HCT116 (cell line): ENCODE data around the gene SIVA1. TPM values are rescaled to one million over a fixed set of nuclear protein-coding genes. Genes with fewer than 3 reads are reported as not detected.

Source experiments
- ATAC-seq: fragments of 200-7000 bp; cut with Tn5 transposase; 2 replicates; pipeline ENCODE4 v1.9.1; 2020; ENCODE audit warnings: mild to moderate bottlenecking, moderate library complexity
- BruUV-seq: library from RNA; stranded (reverse); fragments of 400-500 nt; replicated peaks from 2 replicates; lab custom pipeline; 2021; lab: Mats Ljungman, UMichigan
- CTCF ChIA-PET: fragments of 300-600 bp; sonication (Branson Sonifier 250); formaldehyde crosslinking; loops from one replicate; lab custom pipeline; 2021; ENCODE audit warnings: antibody characterized with exemption; lab: Charles Lee
- POLR2A ChIA-PET: fragments of 300-600, 350-600 bp; sonication (Branson Sonifier 250); formaldehyde crosslinking; loops from one replicate; lab custom pipeline; 2021; ENCODE audit warnings: antibody characterized with exemption; lab: Charles Lee
- RAD21 ChIA-PET, 2 experiments: fragments of 300-600 bp; sonication (Branson Sonifier 250); formaldehyde crosslinking; loops; one replicate each; lab custom pipeline; 2023; ENCODE audit warnings: low total read pairs in 2 of 2; ENCODE audit not compliant: uncharacterized antibody in 2 of 2, unreplicated experiment in 2 of 2, low non-redundant PET in 1 of 2; lab: Charles Lee
- DNase-seq: peaks from one replicate; pipeline ENCODE4 v3.0.0-alpha.2; 2010; ENCODE audit warnings: low read depth, low spot score
- H2AFZ ChIP-seq: fragments of 200-600 bp; shearing (Covaris generic), sonication (generic); 2 replicates; pipeline ENCODE4 v1.6.1; 2017; ENCODE audit warnings: low read depth, mixed run types, mixed read lengths, antibody characterized with exemption, low read length; ENCODE audit not compliant: poor library complexity, severe bottlenecking
- H3K27ac ChIP-seq: 2 replicates; pipeline ENCODE4 v1.5.1; 2012; ENCODE audit warnings: low read depth, low read length
- H3K27me3 ChIP-seq: fragments of 200-600 bp; sonication (generic); 2 replicates; pipeline ENCODE4 v1.6.1; 2016; ENCODE audit warnings: mixed run types, low read length, mixed read lengths; ENCODE audit not compliant: insufficient read depth
- H3K36me3 ChIP-seq, 2 experiments: fragments of 200-500 bp in 1 of 2; fragments of 200-600 bp in 1 of 2; sonication (Bioruptor generic) in 1 of 2; sonication (generic) in 1 of 2; 2 replicates each; pipeline versions ENCODE4 v1.5.1 to v1.6.1; 2014 to 2016; ENCODE audit warnings: low read length in 2 of 2, inconsistent platforms in 1 of 2, mixed read lengths in 1 of 2, mixed run types in 1 of 2; ENCODE audit not compliant: insufficient read depth in 2 of 2, control insufficient read depth in 1 of 2
- H3K4me1 ChIP-seq, 2 experiments: fragments of 200-600 bp in 1 of 2; sonication (generic) in 1 of 2; 2 replicates each; pipeline versions ENCODE4 v1.5.1 to v1.6.1; 2012 to 2017; ENCODE audit warnings: low read length in 2 of 2, inconsistent platforms in 1 of 2, mild to moderate bottlenecking in 1 of 2, mixed read lengths in 1 of 2, mixed run types in 1 of 2, moderate library complexity in 1 of 2; ENCODE audit not compliant: insufficient read depth in 2 of 2, control insufficient read depth in 1 of 2
- H3K4me2 ChIP-seq: fragments of 200-600 bp; sonication (generic); 2 replicates; pipeline ENCODE4 v1.6.1; 2017; ENCODE audit warnings: mixed run types, low read length, mixed read lengths
- H3K4me3 ChIP-seq, 2 experiments: fragments of 200-600 bp in 1 of 2; sonication (generic) in 1 of 2; replicated peaks in 1 of 2; 2 replicates each; pipeline ENCODE4 v1.5.1; 2011 to 2016; ENCODE audit warnings: low read length in 2 of 2, control low read depth in 1 of 2, low read depth in 1 of 2, mild to moderate bottlenecking in 1 of 2, mixed read lengths in 1 of 2, mixed run types in 1 of 2
- H3K79me2 ChIP-seq: fragments of 200-600 bp; sonication (generic); 2 replicates; pipeline ENCODE4 v1.6.1; 2017; ENCODE audit warnings: mild to moderate bottlenecking, mixed run types, low read length, moderate library complexity, mixed read lengths; ENCODE audit not compliant: insufficient read depth
- H3K9ac ChIP-seq: fragments of 200-600 bp; sonication (generic); 2 replicates; pipeline ENCODE4 v1.6.1; 2016; ENCODE audit warnings: low read length, mixed read lengths
- H3K9me2 ChIP-seq: fragments of 200-600 bp; sonication (generic), shearing (Covaris generic); 2 replicates; pipeline ENCODE4 v1.6.1; 2017; ENCODE audit warnings: mixed run types, mild to moderate bottlenecking, moderate library complexity; ENCODE audit not compliant: insufficient read depth
- H3K9me3 ChIP-seq, 2 experiments: fragments of 200-500 bp in 1 of 2; fragments of 200-600 bp in 1 of 2; sonication (Bioruptor generic) in 1 of 2; sonication (generic) in 1 of 2; 2 replicates each; pipeline ENCODE4 v1.6.1; 2014 to 2017; ENCODE audit warnings: low read length in 2 of 2, mixed read lengths in 2 of 2, inconsistent platforms in 1 of 2, low read depth in 1 of 2, mild to moderate bottlenecking in 1 of 2, mixed run types in 1 of 2, moderate library complexity in 1 of 2; ENCODE audit not compliant: control insufficient read depth in 1 of 2, insufficient read depth in 1 of 2
- H4K20me1 ChIP-seq: fragments of 200-600 bp; sonication (generic), shearing (Covaris generic); 2 replicates; pipeline ENCODE4 v1.6.1; 2017; ENCODE audit warnings: mixed run types, mild to moderate bottlenecking, moderate library complexity; ENCODE audit not compliant: insufficient read depth
- ELF1 ChIP-seq: IDR thresholded peaks from 2 replicates; pipeline ENCODE4 v1.6.1; 2012; ENCODE audit warnings: low read depth, borderline replicate concordance
- EZH2phosphoT487 ChIP-seq: fragments of 200-600 bp; IDR thresholded peaks from 2 replicates; pipeline ENCODE4 v1.6.1; 2018; ENCODE audit warnings: antibody characterized with exemption, borderline replicate concordance
- FOSL1 ChIP-seq: IDR thresholded peaks from 2 replicates; pipeline ENCODE4 v1.6.1; 2012; ENCODE audit warnings: low read depth
- JUND ChIP-seq: IDR thresholded peaks from 2 replicates; pipeline ENCODE4 v1.6.1; 2012
- POLR2A ChIP-seq: IDR thresholded peaks from 2 replicates; pipeline ENCODE4 v1.7.0; 2011; ENCODE audit warnings: borderline replicate concordance; ENCODE audit not compliant: insufficient read depth, insufficient read length; ENCODE audit errors: extremely low read depth
- POLR2AphosphoS5 ChIP-seq: IDR thresholded peaks from 2 replicates; pipeline ENCODE4 v1.6.1; 2011; ENCODE audit warnings: mild to moderate bottlenecking, low read depth, low read length, moderate library complexity
- RAD21 ChIP-seq: IDR thresholded peaks from 2 replicates; pipeline ENCODE4 v1.6.1; 2012; ENCODE audit warnings: low read depth, mild to moderate bottlenecking
- SP1 ChIP-seq: IDR thresholded peaks from 2 replicates; pipeline ENCODE4 v1.6.1; 2012; ENCODE audit warnings: low read depth
- TCF7L2 ChIP-seq: IDR thresholded peaks from 2 replicates; pipeline ENCODE4 v1.7.0; 2011; ENCODE audit warnings: borderline replicate concordance, inconsistent platforms; ENCODE audit not compliant: insufficient read depth, insufficient read length; ENCODE audit errors: extremely low read depth
- YY1 ChIP-seq: IDR thresholded peaks from 2 replicates; pipeline ENCODE4 v1.6.1; 2011; ENCODE audit warnings: low read length, low read depth, moderate library complexity, mild to moderate bottlenecking; ENCODE audit not compliant: insufficient replicate concordance; ENCODE audit errors: extremely low read depth
- intact Hi-C: fragments of 100-400 bp; cut with micrococcal nuclease; formaldehyde crosslinking; loops from 2 replicates; pipeline ENCODE4 v1.10.0; 2022
- total RNA-seq: library from RNA; stranded (reverse); gene quantifications from one replicate; pipeline ENCODE4 v1.2.1, GENCODE V29; 2021; ENCODE audit not compliant: unreplicated experiment
- TF ChIP-seq, protein P1 (sequence below): IDR thresholded peaks from 2 replicates; pipeline ENCODE4 v1.6.1; 2011; ENCODE audit warnings: mild to moderate bottlenecking, low read length, moderate library complexity; ENCODE audit not compliant: insufficient replicate concordance; ENCODE audit errors: extremely low read depth
- TF ChIP-seq, protein P2 (sequence below): IDR thresholded peaks from 2 replicates; pipeline ENCODE4 v1.6.1; 2012

The SIVA1 gene
- total RNA-seq, 1 experiment from 2014 or later: 141 TPM

GRCh38 chr14:104710071-104710735, 42.7 kb upstream of the SIVA1 start:
- no peak overlapping the region for H2AFZ ChIP-seq
- H4K20me1 ChIP-seq: no peaks in the 10 kb centered on the region
- TF ChIP-seq POLR2A: no peak
- TF ChIP-seq, all 23 proteins: peak for 0
- no peak overlapping the region for H3K9ac ChIP-seq
- H3K27ac ChIP-seq: no peak overlapping the region
- no peaks in the 10 kb centered on the region for H3K9me2 ChIP-seq
- POLR2A ChIA-PET: no interaction called here
- DNase-seq (no peak), ATAC-seq (no peak)
- CTCF ChIA-PET: interaction anchor here (1.4 kb wide), 1 partner anchor 12 kb away, joined by 5 read pairs; no protein-coding TSS in a partner anchor
- H3K4me1 ChIP-seq: peaks cover 0 to 10% of the 10 kb centered on the region in 2 experiments; a peak in 2 of 4 replicates
- no peaks in the 10 kb centered on the region for H3K9me3 ChIP-seq
- H3K27me3 ChIP-seq: no peaks in the 10 kb centered on the region
- no peaks in the 10 kb centered on the region for H3K79me2 ChIP-seq
- H3K4me2 ChIP-seq: no peak overlapping the region
- no TSS peak for BruUV-seq
- H3K36me3 ChIP-seq: peaks cover 6 to 41% of the 10 kb centered on the region in 2 experiments; a peak in 3 of 4 replicates
- RAD21 ChIA-PET: no interaction called here
- no peak overlapping the region for H3K4me3 ChIP-seq
- intact Hi-C loops: no loop called here

DNA sequence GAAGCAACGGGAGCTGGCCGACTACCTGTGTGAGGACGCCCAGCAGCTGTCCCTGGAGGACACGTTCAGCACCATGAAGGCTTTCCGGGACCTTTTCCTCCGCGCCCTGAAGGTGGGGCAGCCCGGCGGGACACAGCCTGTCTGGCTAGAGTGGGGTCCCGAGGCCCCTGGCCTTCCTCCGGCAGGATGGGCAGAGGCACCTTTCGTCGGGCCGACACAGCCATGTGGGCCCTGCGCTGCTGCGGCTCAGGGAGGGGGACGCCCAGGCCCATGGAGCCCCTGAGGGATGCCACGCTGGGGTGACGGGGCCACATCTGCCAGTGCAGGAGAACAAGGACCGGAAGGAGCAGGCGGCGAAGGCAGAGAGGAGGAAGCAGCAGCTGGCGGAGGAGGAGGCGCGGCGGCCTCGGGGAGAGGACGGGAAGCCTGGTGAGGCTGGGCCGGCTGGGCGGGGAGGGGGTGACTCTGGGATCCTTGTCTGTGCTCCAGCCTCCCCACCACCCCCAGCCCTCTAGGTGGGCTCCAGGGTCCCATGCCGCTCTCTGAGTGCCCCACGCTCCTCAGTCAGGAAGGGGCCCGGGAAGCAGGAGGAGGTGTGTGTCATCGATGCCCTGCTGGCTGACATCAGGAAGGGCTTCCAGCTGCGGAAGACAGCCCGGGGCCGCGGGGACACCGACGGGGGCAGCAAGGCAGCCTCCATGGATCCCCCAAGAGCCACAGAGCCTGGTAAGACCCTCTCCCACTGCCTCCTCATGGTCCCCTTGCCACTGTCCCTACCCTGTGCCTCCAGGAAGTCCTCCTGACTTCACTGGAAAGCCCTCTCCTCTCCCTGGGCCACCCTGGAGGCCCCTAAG, 39.8 kb upstream of the SIVA1 start:
- Histone ChIP-seq H3K36me3 (peaks cover 6 to 45% of the 10 kb centered on the region in 2 experiments; a peak in 3 of 4 replicates), H4K20me1 (no peaks in the 10 kb centered on the region), H3K4me3 (no peak overlapping the region), H3K4me1 (no peaks in the 10 kb centered on the region; a peak in 1 of 4 replicates), H3K79me2 (no peaks in the 10 kb centered on the region)
- RAD21 ChIA-PET: no interaction called here
- DNase-seq: no peak
- no TSS peak for BruUV-seq
- TF ChIP-seq JUND (no peak), FOSL1 (no peak), YY1 (no peak), SP1 (no peak), POLR2AphosphoS5 (no peak), RAD21 (no peak), EZH2phosphoT487 (no peak), ELF1 (no peak), TCF7L2 (no peak)
- TF ChIP-seq, protein P1, sequence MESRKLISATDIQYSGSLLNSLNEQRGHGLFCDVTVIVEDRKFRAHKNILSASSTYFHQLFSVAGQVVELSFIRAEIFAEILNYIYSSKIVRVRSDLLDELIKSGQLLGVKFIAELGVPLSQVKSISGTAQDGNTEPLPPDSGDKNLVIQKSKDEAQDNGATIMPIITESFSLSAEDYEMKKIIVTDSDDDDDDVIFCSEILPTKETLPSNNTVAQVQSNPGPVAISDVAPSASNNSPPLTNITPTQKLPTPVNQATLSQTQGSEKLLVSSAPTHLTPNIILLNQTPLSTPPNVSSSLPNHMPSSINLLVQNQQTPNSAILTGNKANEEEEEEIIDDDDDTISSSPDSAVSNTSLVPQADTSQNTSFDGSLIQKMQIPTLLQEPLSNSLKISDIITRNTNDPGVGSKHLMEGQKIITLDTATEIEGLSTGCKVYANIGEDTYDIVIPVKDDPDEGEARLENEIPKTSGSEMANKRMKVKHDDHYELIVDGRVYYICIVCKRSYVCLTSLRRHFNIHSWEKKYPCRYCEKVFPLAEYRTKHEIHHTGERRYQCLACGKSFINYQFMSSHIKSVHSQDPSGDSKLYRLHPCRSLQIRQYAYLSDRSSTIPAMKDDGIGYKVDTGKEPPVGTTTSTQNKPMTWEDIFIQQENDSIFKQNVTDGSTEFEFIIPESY: no peak
- TF ChIP-seq, protein P2, sequence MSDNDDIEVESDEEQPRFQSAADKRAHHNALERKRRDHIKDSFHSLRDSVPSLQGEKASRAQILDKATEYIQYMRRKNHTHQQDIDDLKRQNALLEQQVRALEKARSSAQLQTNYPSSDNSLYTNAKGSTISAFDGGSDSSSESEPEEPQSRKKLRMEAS: no peak
- TF ChIP-seq, all 23 proteins: peak for 0
- ChIA-PET POLR2A (no interaction called here), CTCF (no interaction called here)
- H2AFZ ChIP-seq: no peak overlapping the region
- intact Hi-C loops: no loop called here
- ATAC-seq: no peak
- H3K9ac ChIP-seq: no peak overlapping the region
- no peak overlapping the region for H3K27ac ChIP-seq
- H3K9me2 ChIP-seq: no peaks in the 10 kb centered on the region
- H3K27me3 ChIP-seq: no peaks in the 10 kb centered on the region
- H3K9me3 ChIP-seq: no peaks in the 10 kb centered on the region
- H3K4me2 ChIP-seq: no peak overlapping the region
